Stimulated activated CD4-positive, alpha-beta T cell treated with anti-CD3 and anti-CD28 coated beads, Interleukin-15, amount 100 ng/mL, for 1 hour (primary cell): ENCODE measurements around the gene TNFRSF1A.

Source experiments
- DNase-seq, 2 donors: peaks; one replicate each; pipeline ENCODE4 v3.0.0-alpha.2; 2020; ENCODE audit warnings: low read depth in 1 of 2, low spot score in 1 of 2

TNFRSF1A gene

DNA sequence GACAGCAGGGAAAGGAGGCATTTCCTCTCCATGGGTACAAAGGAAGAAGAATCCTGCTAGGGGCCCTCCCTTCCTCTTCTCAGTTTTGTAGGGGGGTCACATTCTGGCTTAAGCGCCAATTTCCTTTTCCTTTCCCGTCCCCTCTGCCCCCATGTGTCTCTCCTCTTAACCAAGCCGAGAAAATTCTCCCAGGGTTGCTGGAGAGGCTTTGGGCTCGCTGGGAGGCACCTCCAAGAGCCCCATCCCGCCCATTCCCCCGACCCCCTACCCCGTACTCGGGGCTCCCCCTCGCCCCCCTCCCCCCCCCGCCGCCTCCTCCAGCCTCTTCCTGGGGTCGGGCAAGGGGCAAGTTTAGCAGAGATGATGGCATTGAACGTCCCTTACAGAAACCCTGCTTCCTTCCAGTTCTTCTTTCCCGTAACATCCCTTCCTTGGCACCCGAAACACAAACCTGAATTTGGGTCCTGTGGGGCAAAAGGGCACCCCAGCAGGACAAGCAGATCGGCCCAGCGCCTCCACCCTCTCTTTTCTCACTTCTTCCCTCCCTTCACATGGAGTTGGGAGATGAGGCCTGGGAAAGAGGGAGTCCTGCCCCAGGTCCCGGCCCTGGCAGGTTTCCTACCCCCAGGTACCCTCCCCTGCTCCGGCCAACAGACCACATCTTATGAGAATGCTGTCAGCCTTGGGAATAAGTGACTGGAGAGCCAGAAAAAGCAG is 17.7 kb downstream of the TNFRSF1A start:
- no peak for DNase-seq

DNA sequence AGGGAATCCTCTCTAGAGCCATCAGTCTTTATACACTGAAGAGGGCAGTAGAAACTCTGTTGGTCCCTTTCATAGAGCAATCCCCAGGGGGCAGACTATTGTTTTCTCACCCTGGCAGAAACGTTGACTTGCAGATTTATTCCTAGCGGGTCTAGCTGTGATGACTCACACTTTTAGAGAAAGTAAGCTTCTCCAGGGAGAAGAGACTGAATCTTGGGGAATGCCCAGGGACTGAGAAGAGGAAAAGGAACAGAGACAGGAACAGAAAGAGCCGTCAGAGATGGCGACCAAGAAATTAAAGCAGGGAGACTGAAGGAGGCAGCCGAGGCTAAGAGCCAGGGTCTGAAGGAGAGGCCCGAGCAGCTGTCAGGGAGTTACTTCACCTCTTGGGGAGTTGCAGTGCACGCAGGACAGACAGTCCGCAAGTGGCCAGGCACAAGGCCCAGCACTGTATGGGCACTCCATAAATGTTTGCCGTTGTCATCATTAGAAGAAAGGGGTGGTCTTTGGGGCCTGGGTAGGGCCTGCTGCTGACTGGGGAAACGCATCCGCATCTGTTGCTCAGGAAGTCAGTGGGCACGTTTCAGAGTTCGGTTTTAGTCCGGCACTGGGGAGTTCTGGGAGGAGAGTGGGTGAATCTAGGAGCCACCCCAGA is 18.4 kb downstream of the TNFRSF1A start:
- no peak for DNase-seq

DNA sequence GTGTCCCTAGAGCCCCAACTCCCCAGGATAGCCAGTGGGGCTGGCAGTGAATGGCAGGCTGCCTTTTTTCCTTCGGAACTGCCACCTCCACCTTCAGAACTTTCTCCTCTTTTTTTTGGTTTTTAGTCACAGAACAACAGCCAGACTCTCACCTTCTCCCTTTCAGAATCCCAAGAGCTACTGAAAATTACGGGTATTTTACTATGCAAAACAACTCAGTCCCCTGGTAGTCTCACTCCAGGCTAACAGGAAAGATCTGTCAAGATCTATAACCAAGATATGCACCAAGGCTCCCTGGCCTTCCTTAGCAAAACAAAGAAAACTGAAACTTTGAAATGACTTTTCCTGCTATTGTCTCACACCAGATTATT is 18.9 kb downstream of the TNFRSF1A start:
- no peak for DNase-seq

DNA sequence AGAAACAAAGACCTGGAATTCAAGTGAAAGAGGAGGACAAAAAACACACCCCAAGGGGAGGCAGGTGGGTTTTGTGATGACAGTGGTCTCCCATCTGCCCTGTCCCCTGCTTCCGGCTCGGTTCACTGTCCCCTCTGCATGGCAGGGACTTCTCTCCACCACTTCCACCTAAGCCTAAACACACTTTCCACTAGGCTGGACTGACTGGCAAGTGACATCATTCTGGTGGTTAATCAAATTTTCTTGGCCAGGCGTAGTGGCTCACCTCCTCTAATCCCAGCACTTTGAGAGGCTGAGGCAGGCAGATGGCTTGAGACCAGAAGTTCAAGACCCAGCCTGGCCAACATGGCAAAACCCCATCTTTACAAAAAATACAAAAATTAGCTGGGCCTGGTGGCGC is 19.5 kb downstream of the TNFRSF1A start:
- no peak for DNase-seq

DNA sequence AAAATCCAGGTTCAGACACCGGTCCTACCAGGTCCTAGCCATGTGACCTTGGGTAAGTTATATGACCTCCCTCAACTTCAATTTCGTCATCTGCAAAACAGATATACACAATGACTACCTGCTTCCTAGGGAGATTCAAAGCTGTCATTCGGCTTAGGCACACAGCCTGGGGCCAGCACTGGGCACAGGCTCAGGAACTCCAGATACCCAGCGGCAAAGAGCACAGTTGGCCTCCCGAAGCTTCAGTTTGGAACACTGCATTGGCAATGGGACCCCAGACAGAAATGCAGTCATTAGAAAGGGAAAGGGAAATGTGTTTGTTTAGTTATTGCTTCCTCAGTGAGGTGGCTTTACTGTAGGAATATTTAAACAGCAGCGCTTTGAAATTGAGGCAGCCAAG is 20.0 kb downstream of the TNFRSF1A start:
- DNase-seq = no peak

DNA sequence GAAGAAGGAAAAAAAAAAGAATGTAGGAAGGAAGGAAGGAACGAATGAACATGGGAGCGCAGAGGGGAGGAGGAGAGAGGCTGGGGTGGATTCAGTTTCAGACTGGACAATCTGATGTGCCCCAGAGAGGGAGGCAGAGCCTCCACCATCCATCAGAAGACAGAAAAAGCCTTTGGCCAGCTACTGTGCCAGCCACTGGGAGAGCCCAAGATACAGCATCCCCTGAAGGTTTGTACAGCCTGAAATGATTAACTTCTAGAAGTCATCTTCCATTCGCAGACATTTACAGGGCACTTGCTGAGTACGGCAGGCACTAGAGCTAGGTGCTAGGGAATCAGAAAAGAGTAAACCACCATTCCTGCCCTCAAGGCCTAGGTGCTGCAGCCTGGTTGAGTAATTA is 22.4 kb downstream of the TNFRSF1A start:
- DNase-seq = no peak

DNA sequence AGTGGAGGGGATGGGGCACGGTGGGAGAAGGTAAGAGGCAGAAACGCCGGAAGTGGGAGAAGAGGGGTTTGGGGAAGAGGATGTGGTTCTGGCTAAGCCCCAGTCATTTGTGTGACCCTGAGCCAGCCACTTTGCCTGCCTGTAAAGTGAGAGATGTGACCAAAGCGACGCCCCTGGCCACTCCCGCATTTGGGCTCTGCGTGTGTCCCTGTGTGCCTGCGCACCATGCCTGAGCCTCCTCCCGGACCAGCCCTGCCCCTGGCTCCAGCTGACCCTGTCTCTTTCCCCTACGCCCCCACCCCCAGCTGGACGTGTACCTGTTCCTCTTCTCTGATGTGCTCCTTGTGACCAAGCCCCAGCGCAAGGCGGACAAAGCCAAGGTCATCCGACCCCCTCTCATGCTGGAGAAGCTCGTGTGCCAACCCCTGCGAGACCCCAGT is 23.4 kb downstream of the TNFRSF1A start:
- no peak for DNase-seq

DNA sequence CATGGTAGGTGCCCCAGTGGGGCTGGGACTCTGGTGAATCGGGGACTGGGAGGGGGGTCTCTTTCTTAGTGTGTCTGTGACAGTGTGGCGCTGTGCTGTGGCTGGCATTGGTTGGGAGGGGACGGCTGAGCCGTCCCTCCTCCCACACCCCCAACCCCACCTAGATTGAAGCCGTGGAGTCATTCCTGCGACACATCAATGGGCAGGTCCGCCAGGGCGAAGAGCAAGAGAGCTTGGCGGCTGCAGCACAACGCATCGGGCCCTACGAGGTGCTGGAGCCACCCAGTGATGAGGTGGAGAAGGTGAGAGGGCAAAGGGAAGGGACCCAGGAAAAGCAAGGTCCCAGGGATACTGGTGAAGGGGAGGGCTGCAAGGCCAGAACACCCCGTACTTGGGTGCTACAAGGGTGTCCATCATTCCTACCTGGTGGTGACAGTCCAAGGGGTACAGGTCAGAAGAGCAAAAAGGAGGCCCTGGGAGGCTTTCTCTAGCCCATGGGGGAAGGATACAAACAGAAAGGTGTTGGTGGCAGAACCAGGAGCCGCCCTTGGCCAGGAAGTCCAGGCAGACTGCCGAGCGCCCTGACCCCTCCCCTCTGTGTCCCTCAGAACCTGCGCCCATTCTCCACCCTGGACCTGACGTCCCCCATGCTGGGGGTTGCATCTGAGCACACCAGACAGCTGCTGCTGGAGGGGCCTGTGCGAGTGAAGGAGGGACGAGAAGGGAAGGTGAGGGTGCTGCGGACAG is 24.0 kb downstream of the TNFRSF1A start:
- no peak for DNase-seq

DNA sequence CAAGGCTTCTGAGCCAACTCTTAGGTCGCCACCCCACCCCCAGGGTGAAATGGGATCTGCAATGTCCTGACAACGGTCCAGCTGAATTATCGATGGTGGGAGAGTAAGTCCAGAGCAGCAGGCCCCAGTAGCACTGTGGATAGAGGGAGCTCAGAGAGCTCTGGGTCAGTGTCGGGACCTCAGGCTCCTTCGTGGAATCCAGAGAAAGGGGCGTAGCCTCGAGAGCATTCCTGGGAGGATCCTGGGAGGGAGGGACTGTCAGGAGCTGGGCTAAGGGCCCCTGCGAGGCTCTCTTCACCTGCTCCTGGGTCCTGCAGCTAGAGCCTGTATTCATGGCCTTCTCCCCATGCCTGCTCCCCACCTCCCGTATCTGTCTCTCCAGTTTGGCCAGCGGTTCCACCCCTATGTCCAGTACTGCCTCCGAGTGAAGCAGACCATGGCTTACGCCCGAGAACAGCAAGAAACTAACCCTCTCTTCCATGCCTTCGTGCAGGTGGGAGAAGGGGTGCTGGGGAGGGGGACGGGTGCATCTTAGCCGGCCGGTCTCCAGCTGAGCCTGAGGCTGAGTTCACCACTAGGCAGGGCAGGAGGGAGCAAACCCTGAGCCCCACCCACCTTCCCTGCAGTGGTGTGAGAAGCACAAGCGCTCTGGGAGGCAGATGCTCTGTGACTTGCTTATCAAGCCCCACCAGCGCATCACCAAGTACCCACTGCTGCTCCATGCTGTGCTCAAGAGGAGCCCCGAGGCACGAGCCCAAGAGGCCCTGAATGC is 24.8 kb downstream of the TNFRSF1A start:
- no peak for DNase-seq

DNA sequence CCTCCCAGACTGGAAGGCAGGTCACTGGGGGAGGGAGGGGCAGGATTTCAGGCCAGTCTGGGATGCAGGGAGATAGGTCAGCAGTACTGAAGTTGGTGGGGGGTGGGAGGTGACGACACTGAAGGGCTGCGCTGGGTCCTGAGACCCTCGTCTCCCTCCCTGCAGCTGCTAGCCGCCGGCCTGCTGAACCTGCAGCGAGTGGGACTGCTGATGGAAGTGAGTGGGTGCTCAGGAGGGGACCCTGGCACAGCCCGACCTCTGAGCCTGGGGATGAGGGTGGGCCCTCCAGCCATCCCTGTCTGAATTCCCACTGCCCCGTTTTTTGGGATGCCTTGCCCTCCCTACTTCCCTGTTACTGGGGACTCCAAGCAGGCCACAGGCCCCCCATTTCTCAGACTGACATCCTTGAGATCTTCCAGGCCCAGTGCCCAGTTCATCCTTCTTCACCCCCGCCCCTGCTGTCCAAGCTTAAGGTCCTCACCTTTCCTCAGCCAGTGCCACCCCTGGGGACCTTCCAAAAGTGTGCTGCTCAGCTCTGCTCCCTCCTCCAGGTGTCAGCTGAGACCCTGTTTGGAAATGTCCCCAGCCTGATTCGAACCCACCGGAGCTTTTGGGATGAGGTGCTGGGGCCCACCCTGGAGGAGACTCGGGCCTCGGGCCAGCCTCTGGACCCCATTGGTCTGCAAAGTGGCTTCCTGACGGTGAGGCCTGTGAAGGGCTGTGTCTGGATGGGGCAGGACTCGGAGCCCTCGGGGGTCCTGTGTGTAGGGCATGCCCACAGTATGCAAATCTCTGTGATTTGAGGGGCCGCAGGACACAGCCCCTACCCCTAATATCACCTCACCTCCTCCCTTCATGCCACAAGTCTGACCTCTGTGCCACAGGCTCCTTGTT is 25.9 kb downstream of the TNFRSF1A start:
- no peak for DNase-seq

DNA sequence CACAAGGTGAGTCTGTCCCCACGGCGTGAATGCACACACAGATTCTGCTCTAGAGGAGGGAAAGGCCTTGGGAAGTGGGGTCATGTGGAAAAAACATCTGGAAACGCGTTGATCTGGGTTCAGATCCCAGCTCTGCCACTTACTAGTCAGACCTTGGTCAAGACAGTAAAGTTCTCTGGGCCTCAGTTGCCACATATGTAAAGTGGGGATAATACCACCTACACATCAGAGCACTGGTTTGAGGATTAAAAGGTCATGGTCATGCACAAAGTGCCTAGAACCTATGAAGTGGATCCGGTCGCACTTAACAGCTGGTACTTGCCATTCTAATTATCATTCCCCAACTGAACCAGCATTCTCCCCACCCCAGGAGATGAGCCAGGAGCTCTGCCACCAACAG is 26.7 kb downstream of the TNFRSF1A start:
- DNase-seq = no peak

DNA sequence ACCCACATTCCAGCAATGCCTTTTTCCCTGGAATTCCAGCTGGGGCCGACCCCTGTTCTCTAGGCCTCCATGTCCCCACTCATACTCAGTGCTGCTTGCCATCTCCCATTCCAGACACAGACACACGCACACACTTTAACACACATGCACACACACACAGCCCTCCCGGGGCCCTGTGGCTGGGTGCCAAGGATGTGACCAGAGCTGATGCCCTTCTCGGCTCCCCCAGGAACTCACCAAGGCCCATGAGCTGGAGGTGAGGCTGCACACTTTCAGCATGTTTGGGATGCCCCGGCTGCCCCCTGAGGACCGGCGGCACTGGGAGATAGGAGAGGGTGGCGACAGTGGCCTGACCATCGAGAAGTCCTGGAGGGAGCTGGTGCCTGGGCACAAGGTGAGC is 27.1 kb downstream of the TNFRSF1A start:
- no peak for DNase-seq

DNA sequence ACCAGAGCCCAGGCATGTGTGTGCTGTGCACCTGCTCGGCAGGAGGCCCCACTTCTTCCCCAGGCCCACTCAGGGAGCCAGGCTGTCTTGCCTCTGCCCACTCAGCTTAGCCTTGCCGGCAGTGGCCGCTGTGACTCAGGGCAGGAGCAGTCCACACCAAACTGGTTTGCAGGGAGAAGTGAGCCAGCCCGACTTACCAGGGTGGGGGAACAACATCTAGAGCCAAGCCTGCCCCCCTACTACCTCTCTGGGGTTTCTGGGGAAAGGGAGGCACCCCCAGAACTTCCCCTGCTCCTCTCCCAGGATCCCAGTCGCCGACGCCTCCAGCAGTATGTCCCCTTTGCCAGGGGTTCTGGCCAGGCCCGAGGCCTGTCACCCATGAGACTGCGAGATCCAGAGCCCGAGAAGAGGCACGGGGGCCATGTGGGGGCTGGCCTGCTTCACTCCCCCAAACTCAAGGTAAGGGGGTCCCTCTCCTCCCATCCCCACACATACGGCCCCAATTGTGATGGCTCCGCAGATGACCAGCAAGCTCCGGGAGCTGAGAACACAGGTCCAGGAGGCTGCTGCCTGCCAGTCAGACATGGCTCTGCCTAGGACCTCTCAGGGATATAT is 28.4 kb downstream of the TNFRSF1A start:
- no peak for DNase-seq

DNA sequence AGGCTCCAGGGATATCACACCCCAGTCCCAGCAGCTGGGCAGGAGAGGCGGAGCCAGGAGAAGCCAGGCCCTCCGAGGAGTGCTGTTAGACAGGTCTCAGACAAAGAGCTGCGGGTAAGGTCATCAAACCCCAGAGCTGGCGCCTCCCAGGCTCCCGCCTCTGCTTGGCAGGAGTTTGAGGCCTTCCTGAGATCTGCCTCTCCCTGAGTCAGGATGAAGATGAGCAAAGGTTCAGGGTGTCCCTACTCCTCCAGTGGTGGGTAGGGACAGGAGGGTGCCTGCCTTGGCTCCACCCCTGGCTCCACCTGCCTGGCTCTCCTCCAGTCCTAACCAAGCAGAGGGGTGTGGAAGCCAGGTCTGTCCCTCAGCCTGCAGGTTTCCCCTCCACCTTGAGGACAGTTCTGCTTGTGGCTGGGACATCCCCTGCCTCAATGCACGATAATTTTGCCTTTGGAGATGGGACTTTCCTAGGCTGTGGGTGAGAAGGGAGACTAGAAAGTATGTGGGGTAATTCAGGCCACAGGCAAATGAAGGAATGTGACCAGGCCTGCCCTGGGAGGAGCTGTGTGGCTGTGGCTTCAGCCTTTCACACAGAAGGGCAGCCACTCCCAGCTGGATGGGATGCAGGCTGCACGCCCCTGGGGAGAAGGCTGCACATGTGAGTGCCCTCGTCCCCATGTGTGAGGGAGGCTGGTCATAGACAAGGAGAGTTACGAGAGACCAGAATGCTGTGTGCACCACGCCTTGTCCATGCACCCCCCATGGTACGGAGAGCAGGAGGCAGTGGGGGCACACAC is 29.1 kb downstream of the TNFRSF1A start:
- no peak for DNase-seq

DNA sequence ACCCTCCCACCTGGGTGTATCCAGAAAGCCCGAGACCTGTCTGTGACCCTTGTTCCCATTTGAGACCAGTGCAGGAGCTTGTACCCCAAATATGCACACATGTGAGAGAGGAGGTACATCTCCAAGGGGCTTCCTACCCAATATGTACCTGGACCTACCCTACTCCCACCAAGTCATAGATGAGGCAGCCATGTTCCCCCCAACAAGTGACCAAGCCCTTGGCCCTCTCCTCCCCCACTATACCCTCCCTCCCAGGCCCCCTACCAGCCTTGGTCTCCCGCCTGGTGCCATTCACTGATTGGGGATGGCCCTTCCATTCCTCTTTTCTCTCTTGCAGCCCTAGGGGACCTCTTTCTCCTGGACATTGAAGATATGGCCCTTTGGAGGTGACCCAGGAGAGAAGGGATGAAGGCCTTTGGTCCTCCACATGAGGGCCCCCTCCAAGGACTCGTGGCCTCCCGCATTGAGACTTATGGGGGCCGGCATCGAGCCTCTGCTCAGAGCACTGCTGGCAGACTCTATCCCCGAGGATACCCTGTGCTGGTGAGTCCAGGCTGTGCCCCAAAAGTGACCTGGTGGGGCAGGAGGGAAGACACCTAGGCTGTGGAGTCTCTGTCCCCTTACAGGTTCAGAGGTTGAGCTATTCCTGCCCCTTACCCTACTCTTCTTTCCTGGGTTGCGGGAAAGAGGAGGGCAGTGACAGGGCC is 29.9 kb downstream of the TNFRSF1A start:
- no peak for DNase-seq

DNA sequence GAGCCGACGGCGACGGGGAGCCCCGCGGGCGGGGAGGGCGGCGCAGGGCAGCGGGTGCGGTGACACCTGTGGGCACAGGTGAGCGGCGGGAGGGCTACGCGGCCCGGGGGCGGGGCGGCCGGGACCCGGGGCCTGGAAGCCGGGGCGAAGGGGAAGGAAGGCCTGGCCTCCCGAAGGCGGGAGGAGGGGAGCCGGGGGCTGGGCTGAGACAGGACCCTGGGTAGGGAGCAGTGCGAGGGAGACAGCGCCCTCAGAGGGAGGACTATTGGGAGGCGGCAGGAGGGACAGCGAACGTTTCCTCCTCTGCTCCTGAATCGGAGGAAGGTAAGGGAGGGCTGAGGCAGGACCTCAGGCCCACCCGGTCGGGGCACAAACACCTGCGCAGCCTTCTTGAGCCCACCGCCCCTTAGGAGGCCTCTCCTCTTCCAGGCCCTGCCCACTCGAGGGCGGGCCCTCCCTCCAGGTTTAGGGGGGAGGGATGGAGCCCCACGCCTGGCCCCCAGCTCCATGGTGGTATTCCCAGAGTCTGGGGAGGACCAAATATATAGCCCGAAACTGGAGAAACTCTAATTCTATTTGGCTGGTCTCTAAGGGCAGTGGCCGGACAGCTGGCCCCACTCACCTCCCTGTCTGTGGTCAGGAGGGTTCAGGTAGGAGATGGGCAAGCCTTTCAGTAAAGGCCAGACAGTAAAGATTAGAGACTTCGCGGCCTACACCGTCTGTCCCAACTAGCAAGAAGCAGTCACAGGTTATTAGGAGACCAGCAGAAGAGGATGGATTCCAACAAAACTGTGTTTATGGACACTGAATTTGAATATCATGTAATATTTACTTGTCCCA is 30.9 kb downstream of the TNFRSF1A start:
- DNase-seq = no peak

DNA sequence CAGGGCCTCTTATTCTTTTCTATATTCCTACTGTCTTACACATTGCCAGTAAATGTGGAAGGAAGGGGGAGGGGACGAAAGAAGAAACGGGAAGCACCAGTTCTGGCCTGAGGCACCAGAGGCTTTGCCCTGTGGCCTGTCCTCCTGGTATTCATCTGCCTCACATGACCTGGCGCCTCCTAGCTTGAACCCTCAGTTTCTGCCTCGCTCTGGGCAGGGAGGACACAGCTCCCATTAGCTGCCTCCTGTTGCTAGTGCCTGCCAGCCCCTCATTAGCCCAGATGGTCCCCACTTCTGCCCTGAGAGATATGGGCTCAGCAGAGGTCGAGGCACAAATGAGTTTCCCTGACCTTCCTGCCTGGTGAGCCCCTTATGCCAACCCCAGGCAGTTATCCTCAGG is 34.3 kb downstream of the TNFRSF1A start:
- no peak for DNase-seq
